Upper lobe of left lung (tissue), 6 donors: ENCODE measurements around the gene LONP1. TPM values are rescaled to one million over a fixed set of nuclear protein-coding genes. Genes with fewer than 3 reads are reported as not detected.
A peak's percentile ranks its signal among the peaks of the same experiment; 100 is the strongest.
"Not testable (repeated sequence)": the region's sequence is repeated elsewhere in the genome, so short reads cannot be mapped to it uniquely, and the experiment has no call there.

Experiments
- ATAC-seq, 2 donors: fragments of 200-7000 bp; cut with Tn5 transposase; one replicate each; pipeline ENCODE4 v1.9.1; 2022; ENCODE audit warnings: mild to moderate bottlenecking in 2 of 2, moderate library complexity in 2 of 2; ENCODE audit not compliant: low FRiP score in 2 of 2
- DNase-seq, 2 donors: peaks; one replicate each; pipeline ENCODE4 v3.0.0-alpha.2; 2019 to 2020
- H3K27ac ChIP-seq, 4 donors: fragments of 200-600 bp; sonication (generic); one replicate each; pipeline ENCODE4 v1.5.1; 2016 to 2019
- H3K27me3 ChIP-seq, 4 donors: fragments of 200-600 bp; sonication (generic); one replicate each; pipeline ENCODE4 v1.5.1; 2017 to 2019
- H3K36me3 ChIP-seq, 4 donors: fragments of 200-600 bp; sonication (generic); one replicate each; pipeline ENCODE4 v1.5.1; 2016 to 2019
- H3K4me1 ChIP-seq, 4 donors: fragments of 200-600 bp; sonication (generic); one replicate each; pipeline ENCODE4 v1.5.1; 2018 to 2019
- H3K4me3 ChIP-seq, 4 donors: fragments of 200-600 bp; sonication (generic); one replicate each; pipeline ENCODE4 v1.5.1; 2017 to 2019; ENCODE audit warnings: mild to moderate bottlenecking in 2 of 4, moderate library complexity in 1 of 4
- H3K9me3 ChIP-seq, 4 donors: fragments of 200-600 bp; sonication (generic); one replicate each; pipeline ENCODE4 v1.5.1; 2018 to 2019
- EP300 ChIP-seq, 4 donors: sonication (generic); formaldehyde crosslinking; IDR thresholded peaks; one replicate each; pipeline ENCODE4 v1.5.1; 2017; ENCODE audit warnings: antibody characterized with exemption in 4 of 4, control low read depth in 2 of 4
- POLR2A ChIP-seq, 4 donors: fragments of 450-650 bp; IDR thresholded peaks; one replicate each; pipeline ENCODE4 v1.5.1; 2016 to 2017; ENCODE audit warnings: antibody characterized with exemption in 4 of 4, mild to moderate bottlenecking in 2 of 4
- POLR2AphosphoS5 ChIP-seq, 2 donors: sonication (generic); formaldehyde crosslinking; IDR thresholded peaks; one replicate each; pipeline ENCODE4 v1.5.1; 2017; ENCODE audit warnings: antibody characterized with exemption in 2 of 2
- WGBS, 2 donors: methylation state at CpG; one replicate each; pipeline ENCODE4 v1.1.5; 2017 to 2018; 5-methylcytosine and 5-hydroxymethylcytosine counted together
- total RNA-seq, 6 donors: library from RNA; depleted of rRNA in 4 of 6; stranded (reverse); fragments of >200 nt in 4 of 6; gene quantifications; one replicate each; pipeline versions ENCODE4 v1.1.0 to v1.2.1, GENCODE V29; 2016 to 2021
- TF ChIP-seq, protein P1 (sequence below), 6 experiments: fragments of 450-650 bp in 4 of 6; fragments of 200-600 bp in 2 of 6; sonication (generic) in 2 of 6; IDR thresholded peaks; one replicate each; pipeline ENCODE4 v1.5.1; 2016 to 2019; ENCODE audit warnings: antibody characterized with exemption in 6 of 6
- donor health status: DM: no; HTN: no; CAD: no; lungs with moderate emphysema.
- donor health status: DM: no; HTN: yes; CAD: no; lungs with severe emphysema.

LONP1 gene
- total RNA-seq, 6 donors from 2014 or later, result 79.7 to 141 (median 89.4) TPM

DNA sequence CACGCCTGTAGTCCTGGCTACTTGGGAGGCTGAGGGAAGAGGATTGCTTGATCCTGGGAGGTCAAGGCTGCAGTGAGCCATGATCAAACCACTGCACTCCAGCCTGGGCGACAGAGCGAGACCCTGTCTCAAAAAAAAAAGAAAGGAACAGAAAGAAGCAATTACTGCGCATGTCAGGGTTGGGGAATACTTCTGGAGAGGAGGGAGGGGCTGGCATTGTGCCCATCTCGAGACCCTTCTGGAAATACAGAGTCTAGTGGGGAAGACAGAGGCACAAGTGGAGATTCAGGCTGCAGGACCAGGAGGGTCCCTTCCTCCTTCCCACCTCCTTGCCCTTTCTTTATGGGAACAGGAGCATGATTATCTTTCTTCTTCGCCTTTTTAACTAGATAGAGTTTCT, 33.8 kb upstream of the LONP1 start:
- Histone ChIP-seq H3K4me1 (no peaks in the 10 kb centered on the region), H3K36me3 (no peaks in the 10 kb centered on the region), H3K4me3 (no peak overlapping the region), H3K9me3 (no peaks in the 10 kb centered on the region), H3K27ac (no peak overlapping the region), H3K27me3 (no peaks in the 10 kb centered on the region)
- ATAC-seq (no peak), DNase-seq (no peak)
- TF ChIP-seq, protein P1, sequence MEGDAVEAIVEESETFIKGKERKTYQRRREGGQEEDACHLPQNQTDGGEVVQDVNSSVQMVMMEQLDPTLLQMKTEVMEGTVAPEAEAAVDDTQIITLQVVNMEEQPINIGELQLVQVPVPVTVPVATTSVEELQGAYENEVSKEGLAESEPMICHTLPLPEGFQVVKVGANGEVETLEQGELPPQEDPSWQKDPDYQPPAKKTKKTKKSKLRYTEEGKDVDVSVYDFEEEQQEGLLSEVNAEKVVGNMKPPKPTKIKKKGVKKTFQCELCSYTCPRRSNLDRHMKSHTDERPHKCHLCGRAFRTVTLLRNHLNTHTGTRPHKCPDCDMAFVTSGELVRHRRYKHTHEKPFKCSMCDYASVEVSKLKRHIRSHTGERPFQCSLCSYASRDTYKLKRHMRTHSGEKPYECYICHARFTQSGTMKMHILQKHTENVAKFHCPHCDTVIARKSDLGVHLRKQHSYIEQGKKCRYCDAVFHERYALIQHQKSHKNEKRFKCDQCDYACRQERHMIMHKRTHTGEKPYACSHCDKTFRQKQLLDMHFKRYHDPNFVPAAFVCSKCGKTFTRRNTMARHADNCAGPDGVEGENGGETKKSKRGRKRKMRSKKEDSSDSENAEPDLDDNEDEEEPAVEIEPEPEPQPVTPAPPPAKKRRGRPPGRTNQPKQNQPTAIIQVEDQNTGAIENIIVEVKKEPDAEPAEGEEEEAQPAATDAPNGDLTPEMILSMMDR (IDR thresholded peaks at IDR 0.05), result no peak
- TF ChIP-seq EP300 (IDR thresholded peaks at IDR 0.05), result no peak
- TF ChIP-seq POLR2AphosphoS5 (IDR thresholded peaks at IDR 0.05), result no peak
- TF ChIP-seq POLR2A (IDR thresholded peaks at IDR 0.05), result no peak
- 72 to 74% methylated on average over 6 of the region's 6 CpGs for WGBS, 2 donors

DNA sequence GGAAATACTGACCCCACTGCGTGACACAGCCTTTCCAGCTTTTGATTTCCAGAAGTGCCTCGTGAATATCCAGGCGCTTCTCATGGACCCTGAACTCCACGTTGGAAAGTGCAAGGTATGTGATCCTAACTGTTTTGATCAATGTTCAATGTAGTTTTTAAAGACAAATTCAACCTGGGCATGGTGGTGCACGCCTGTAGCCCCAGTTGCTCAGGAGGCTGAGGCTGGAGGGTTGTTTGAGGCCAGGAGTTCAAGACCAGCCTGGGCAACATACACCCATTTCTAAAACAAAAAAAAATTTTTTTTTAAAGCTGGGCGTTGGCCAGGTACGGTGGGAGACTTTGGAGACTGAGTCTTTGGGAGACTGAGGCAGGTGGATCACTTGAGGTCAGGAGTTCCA, 31.8 kb upstream of the LONP1 start:
- Histone ChIP-seq H3K27ac (no peak overlapping the region), H3K27me3 (no peaks in the 10 kb centered on the region), H3K4me3 (no peak overlapping the region), H3K36me3 (no peaks in the 10 kb centered on the region), H3K9me3 (no peaks in the 10 kb centered on the region), H3K4me1 (no peaks in the 10 kb centered on the region)
- TF ChIP-seq POLR2AphosphoS5 (IDR thresholded peaks at IDR 0.05), result no peak
- TF ChIP-seq, protein P1 (IDR thresholded peaks at IDR 0.05), result no peak
- no peak for TF ChIP-seq EP300 (IDR thresholded peaks at IDR 0.05)
- TF ChIP-seq POLR2A (IDR thresholded peaks at IDR 0.05), result no peak
- WGBS, 2 donors, result 80 to 81% methylated on average over 7 of the region's 7 CpGs
- no peak for DNase-seq
- ATAC-seq, result no peak

DNA sequence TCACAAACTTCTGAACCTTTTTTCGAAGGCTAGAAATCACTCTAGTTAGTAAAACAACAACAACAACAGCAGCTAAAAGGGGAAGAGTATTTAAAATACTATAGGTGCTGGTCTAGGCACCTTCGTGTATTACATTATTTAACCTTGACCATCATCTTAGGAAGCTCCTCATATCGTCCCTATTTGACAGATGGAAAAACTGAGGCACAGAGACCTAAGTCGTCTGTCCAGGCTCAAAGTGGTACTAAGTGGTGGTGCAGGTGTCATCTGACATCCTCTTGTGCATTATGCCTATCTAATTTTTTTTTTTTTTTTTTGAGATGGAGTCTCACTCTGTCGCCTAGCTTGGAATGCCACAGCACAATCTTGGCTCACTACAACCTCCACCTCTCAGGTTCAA, 29.6 kb upstream of the LONP1 start:
- DNase-seq (no peak), ATAC-seq (no peak)
- Histone ChIP-seq H3K4me3 (no peak overlapping the region), H3K4me1 (no peaks in the 10 kb centered on the region), H3K27me3 (no peaks in the 10 kb centered on the region), H3K9me3 (no peaks in the 10 kb centered on the region), H3K27ac (no peak overlapping the region), H3K36me3 (no peaks in the 10 kb centered on the region)
- WGBS, 2 donors, result 87 to 88% methylated on average over 5 of the region's 5 CpGs
- TF ChIP-seq POLR2AphosphoS5 (IDR thresholded peaks at IDR 0.05) (no peak), EP300 (IDR thresholded peaks at IDR 0.05) (no peak), POLR2A (IDR thresholded peaks at IDR 0.05) (no peak)
- TF ChIP-seq, protein P1 (IDR thresholded peaks at IDR 0.05), result no peak

GRCh38 chr19:5748920-5749319, 29.0 kb upstream of the LONP1 start:
- H3K4me1 ChIP-seq, ATAC-seq, H3K27ac ChIP-seq, H3K4me3 ChIP-seq, H3K36me3 ChIP-seq, H3K27me3 ChIP-seq, H3K9me3 ChIP-seq, DNase-seq: not testable (repeated sequence)
- 33 to 36% methylated on average over 6 of the region's 6 CpGs for WGBS, 2 donors

DNA sequence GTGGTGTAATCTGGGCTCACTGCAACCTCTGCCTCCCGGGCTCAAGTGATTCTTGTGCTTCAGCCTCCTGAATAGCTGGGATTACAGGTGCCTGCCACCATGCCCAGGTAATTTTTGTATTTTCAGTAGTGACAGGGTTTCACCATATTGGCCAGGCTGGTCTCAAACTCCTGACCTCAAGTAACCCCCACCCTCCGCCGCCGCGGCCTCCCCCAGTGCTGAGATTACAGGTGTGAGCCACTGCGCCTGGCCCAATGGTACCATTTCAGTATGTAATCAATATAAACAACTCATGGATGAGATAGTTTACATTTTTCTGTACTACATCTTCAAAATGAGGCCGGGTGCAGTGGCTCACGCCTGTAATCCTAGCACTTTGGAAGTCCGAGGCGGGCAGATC, 25.1 kb upstream of the LONP1 start:
- not testable (repeated sequence) for H3K4me1 ChIP-seq, H3K9me3 ChIP-seq, ATAC-seq, H3K27me3 ChIP-seq, H3K4me3 ChIP-seq, H3K27ac ChIP-seq, H3K36me3 ChIP-seq
- WGBS, 2 donors, result 85 to 87% methylated on average over 9 of the region's 10 CpGs
- peak in 1 of 2 donors; percentile 67 for DNase-seq

GRCh38 chr19:5743630-5744029, 23.7 kb upstream of the LONP1 start:
- no peak for DNase-seq
- TF ChIP-seq POLR2AphosphoS5 (IDR thresholded peaks at IDR 0.05), result no peak
- no peak for TF ChIP-seq EP300 (IDR thresholded peaks at IDR 0.05)
- TF ChIP-seq POLR2A (IDR thresholded peaks at IDR 0.05), result no peak
- TF ChIP-seq, protein P1 (IDR thresholded peaks at IDR 0.05), result no peak
- ATAC-seq, result no peak
- no peak overlapping the region for H3K27ac ChIP-seq
- no peaks in the 10 kb centered on the region for H3K36me3 ChIP-seq
- no peak overlapping the region for H3K4me3 ChIP-seq
- H3K9me3 ChIP-seq, result no peaks in the 10 kb centered on the region
- no peaks in the 10 kb centered on the region for H3K27me3 ChIP-seq
- H3K4me1 ChIP-seq, result no peaks in the 10 kb centered on the region
